Activated naive CD4-positive, alpha-beta T cell (primary cell): ENCODE results near the gene CDC25B.
A peak's percentile ranks its signal among the peaks of the same experiment; 100 is the strongest.

ENCODE experiments used
- DNase-seq, 4 experiments: peaks; one replicate each; lab custom pipeline; 2025; lab: John Stamatoyannopoulos, UW

Gene CDC25B

GRCh38 chr20:3795511-3796468, at the start of gene CDC25B:
TSS of gene CDC25B (plus strand) at chr20:3796310. CDS start at chr20:3796532, 222 bp downstream.
- peak; percentile 67 to 88 (median 78) for DNase-seq

- DNase-seq, result no peak
These were observed 48.6 kb upstream of the CDC25B start for GRCh38 chr20:3747471-3747870.

GRCh38 chr20:3748073-3748472, 48.0 kb upstream of the CDC25B start:
- no peak for DNase-seq

GRCh38 chr20:3749087-3749688, 46.9 kb upstream of the CDC25B start:
- DNase-seq, result no peak

GRCh38 chr20:3749689-3750531, 46.2 kb upstream of the CDC25B start:
- no peak for DNase-seq

GRCh38 chr20:3751305-3751674, 44.8 kb upstream of the CDC25B start:
- no peak for DNase-seq

- peak in 2 of 4 experiments; percentile 22 to 26 for DNase-seq
These were observed 44.3 kb upstream of the CDC25B start for GRCh38 chr20:3751675-3752385.

- DNase-seq, result no peak
These were observed 43.7 kb upstream of the CDC25B start for GRCh38 chr20:3752386-3752759.

- DNase-seq, result peak in 2 of 4 experiments; percentile 18 to 27
These were observed 43.0 kb upstream of the CDC25B start for GRCh38 chr20:3753098-3753497.

- no peak for DNase-seq
These were observed 42.4 kb upstream of the CDC25B start for GRCh38 chr20:3753501-3754275.

GRCh38 chr20:3754276-3754630, 41.9 kb upstream of the CDC25B start:
- DNase-seq, result no peak

- no peak for DNase-seq
These were observed 40.8 kb upstream of the CDC25B start for GRCh38 chr20:3755269-3755668.

GRCh38 chr20:3755814-3756480, 40.2 kb upstream of the CDC25B start:
- no peak for DNase-seq

- no peak for DNase-seq
These were observed 38.8 kb upstream of the CDC25B start for GRCh38 chr20:3757268-3757667.

- DNase-seq, result no peak
These were observed 37.5 kb upstream of the CDC25B start for GRCh38 chr20:3758566-3758965.

- no peak for DNase-seq
These were observed 36.7 kb upstream of the CDC25B start for GRCh38 chr20:3759316-3759823.

GRCh38 chr20:3759884-3760283, 36.2 kb upstream of the CDC25B start:
- no peak for DNase-seq

- DNase-seq, result no peak
These were observed 35.3 kb upstream of the CDC25B start for GRCh38 chr20:3760655-3761348.
